Stimulated activated CD8-positive, alpha-beta memory T cell treated with anti-CD3 and anti-CD28 coated beads, Interleukin-4, amount 100 ng/mL, for 24 hours (primary cell): Measurements from ENCODE around the gene UROC1.

Source experiments
- DNase-seq: peaks from one replicate; pipeline ENCODE4 v3.0.0-alpha.2; 2020; ENCODE audit warnings: low read depth

The UROC1 gene

DNA sequence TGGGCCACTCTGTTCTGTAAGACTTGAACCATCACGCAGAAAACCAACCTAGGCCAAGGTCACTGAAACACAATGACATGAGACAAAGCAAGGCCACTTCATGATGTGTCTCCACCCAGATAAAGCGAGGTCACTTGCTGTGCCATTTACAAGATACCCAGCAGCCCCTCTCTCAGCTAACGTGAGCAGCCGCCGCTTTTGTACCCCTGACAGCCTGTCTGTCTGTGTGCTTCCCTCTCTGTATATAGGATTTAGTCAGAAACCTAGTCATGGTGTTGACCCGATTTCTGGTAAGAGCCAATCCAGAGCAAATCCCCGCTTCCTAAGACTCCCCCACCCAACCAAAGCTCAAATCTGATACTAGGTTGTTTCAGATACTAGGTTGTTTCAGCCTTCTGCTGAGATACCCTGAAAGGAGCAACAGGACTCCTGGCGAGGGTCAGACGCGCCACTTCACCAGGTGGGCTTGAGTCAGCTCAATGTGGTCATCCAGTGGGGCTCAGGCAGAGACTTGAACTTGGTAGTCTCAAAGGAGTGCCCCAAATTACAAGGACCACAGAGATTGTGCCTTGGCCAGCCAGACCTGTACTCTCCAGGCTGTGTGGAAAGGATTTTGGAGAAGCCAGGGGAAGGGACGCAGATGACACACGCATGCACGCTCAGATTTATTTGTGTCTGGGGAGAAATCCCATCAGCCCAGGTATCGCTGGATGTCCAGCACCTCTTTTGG, 38.8 kb downstream of the UROC1 start:
- DNase-seq = no peak

DNA sequence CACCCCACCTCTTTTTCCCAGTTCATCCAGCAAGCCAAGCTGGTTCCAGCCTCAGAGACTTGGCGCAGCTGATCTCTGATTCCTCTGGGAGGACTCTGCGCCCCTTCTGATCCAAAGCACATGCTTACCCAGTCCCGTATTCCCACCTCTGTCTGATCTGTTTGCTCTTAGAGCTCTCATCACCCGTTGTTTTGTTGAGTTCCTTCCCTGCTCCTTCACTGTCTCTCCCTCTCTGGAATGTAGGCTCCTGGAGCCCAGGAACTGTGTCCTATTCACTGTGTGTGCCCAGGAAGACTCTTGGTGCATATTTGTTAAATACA, 40.6 kb downstream of the UROC1 start:
- DNase-seq = no peak

- no peak for DNase-seq
Measured at GRCh38 chr3:126476166-126477060, 41.2 kb downstream of the UROC1 start.

- DNase-seq = peak; percentile 90
Measured at GRCh38 chr3:126475413-126476114, 42.0 kb downstream of the UROC1 start, which contains the start of gene ZXDC. Gene ZXDC (minus strand): TSS chr3:126475891. CDS start chr3:126475865, 26 bp downstream.

GRCh38 chr3:126474498-126475412, 42.8 kb downstream of the UROC1 start:
- peak; percentile 12 for DNase-seq

- no peak for DNase-seq
Measured at GRCh38 chr3:126473292-126474168, 44.0 kb downstream of the UROC1 start.

GRCh38 chr3:126472277-126473006, 45.1 kb downstream of the UROC1 start:
- no peak for DNase-seq

DNA sequence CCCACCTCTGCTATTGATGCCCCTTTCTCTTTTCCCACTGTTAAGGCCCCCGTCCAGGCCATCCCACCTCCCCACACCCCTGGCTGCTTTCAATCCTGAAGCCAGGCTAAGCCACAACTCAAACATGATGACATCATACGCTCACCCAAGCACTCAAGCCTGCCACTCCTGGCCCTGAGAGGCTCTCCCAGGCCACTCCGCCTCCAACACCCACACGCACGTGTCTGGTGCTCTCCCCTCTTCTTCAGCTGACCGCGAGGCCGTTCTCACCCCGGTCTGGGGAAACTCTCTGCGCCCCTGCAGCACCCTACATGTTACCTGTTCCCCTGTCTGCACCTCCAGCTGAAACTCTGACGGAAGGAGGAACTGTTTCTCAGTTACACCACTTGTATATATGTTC, 48.1 kb downstream of the UROC1 start:
- DNase-seq = no peak

DNA sequence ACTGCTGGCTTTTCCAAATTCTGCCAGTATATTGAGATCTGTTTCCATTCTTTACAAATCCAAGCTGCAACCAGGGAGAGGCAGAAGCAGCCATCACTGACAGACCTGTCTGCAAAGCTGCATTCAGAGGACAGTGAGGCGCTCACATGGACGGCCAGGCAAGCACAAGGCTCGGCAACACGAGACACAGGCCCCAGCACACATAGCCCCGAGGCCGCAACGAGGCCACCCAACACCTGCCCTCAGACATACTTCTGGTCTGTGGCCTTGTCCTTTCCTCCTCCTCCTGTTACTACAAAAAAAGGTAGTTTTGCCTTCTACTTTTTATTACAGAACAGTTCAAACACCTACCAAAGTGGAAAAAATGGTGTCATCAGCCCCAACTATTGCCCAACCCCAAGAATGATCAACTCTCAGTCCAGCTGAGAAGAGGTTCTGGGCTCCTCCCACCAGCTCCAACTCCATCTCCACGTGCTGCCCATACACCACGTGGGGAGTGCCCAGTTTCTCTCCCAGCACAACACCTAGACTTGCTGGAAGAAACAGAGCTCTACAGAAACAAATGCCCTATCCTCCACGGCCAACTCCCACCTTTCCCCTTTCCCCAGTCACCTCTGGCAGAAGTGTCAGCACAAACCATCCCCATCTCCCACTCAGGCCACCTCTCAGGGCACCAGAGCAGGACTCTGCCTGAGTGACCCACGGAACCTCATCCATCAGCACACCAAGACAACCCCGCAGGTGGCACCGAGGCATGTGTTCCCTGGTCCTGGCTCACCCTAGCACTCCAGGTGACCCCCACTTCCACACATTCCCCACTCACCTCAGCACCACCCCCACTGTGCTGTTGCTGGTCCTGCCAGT, 49.3 kb downstream of the UROC1 start:
- DNase-seq = no peak

DNA sequence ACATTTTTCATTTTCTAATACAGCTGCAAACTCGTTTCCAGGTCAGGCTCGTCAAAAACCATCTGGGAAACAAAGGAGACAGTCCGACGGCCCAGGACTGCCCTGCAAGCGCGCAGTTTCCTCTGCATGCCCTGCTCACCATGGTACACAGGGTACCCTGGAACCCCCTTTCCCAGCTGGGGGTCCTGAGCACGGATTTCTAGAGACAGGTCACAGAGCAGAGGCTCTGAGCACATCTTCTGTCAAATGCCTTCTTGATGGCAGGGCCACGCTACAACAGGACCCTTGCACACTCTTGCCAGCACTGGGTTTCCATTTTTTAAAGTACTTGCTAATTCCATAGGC, 50.0 kb downstream of the UROC1 start:
- DNase-seq = no peak

DNA sequence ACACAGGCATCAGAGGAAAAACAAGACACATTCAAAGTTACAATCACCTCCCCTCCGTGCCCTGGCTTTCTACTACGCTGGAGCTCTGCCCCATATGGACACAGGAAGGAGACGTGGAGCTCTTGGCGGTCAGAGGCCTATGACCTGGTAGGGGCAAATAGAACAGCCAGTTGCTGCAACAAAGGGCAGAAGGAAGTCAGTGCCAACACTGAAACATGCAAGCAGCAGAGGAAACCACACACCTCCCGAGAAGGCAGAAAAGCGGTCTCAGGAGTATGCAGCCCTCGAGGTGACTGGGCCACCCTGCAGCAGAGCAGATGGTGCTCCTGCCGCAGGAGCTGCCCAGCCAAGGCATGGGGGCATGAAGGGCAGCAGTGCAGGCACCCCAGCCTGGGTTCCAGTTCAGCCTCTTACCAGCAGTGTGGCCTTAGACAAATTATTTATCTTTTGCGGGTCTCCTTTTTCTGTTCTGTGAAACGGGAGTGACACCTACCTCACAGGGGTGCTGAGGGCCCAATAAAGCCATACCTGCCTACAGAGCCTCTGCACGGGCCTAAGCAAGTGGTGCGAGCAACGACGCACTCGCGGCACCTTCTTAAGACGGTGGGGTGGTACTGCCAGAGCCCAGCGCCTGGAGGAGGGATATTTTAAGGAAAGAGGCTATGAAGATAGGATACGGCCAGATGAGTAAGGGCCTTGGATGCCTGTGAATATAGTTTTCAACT, 50.5 kb downstream of the UROC1 start:
- no peak for DNase-seq

DNA sequence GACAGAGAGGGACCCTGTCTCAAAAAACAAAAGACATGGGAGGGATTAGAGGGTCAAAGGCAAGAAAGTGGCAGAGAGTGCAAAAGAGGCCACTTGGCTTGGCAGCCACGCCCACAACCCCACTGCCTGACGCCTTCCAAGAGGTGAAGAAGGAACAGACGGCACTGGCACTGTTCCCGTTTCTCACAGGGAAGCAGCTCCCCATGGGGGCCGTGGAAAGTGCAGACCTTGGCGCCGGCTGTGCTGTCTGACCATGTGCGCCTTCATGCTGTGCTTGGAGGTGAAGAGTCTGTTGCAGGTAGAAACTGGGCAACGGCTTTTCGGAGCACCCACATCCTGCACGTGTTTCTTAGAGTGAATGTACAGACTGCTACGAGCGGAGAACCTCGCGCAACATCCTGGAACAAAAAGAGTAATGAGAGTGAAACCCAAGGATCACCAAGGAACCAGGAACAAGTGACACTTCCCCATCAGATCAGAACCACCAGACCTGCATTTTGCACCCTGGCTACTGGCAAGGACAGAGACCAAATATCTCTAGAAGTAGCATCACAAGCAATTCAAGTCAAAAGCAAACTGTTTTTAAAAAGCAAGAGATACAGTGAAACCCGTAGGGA, 51.5 kb downstream of the UROC1 start:
- DNase-seq = no peak

- DNase-seq = no peak
Measured at GRCh38 chr3:126464997-126465396, 52.6 kb downstream of the UROC1 start.

GRCh38 chr3:126464494-126464893, 53.1 kb downstream of the UROC1 start:
- no peak for DNase-seq

- DNase-seq = no peak
Measured at GRCh38 chr3:126464093-126464492, 53.5 kb downstream of the UROC1 start.

DNA sequence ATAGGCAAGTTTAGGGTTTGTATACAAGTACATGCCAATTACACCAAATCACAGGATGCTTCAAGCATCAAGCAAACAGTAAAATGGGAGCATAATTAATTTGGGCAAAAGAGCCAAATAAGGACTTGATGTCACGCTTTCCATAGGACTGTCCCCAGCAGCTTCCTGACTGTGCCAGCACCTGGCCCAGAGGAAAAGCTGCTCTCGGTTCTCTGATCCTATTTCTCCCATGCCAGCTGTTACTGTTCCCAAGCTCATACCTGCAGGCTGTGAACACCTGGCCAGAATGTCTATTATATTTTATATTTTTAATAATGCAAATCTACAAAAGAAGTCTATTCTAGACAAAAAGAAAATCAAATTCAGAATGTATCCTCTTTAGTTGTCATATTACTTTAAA, 54.1 kb downstream of the UROC1 start:
- DNase-seq = no peak

DNA sequence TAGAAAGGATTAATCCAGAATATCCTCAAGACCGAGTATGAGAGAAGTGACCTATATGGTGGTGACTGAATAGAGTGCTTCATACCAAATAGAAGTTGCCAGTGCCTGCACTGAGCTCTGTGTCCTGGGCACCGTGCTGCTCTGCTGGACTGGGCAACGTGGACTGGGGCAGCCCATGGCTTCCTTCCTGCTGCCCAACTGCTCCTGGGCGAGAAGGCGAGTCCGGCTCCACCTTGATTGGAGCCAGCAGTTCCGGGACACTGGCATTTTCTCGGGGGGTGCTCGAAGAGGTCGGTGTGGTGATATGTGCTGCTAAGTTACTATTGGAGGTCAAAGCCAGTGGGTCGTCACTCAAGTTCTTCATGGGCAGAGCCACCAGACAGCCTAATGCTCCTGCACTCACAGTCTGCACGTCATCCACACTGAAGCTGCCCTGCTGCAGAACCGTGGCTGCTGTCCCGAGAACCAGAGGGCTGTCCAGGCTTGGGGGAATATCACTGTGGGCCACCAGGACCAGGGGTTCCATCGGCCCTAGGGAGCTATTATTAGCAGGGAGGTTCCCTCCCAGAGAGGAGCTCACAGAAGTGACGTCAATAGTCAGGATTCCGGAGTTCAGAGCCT, 56.0 kb downstream of the UROC1 start:
- no peak for DNase-seq

- no peak for DNase-seq
Measured at GRCh38 chr3:126460381-126460780, 57.2 kb downstream of the UROC1 start.
